Amniotic epithelial cell (primary cell): Measurements from ENCODE around the gene AATK.

ENCODE experiments used
- DNase-seq: peaks from one replicate; pipeline ENCODE4 v3.0.0-alpha.2; 2010; ENCODE audit warnings: low read depth

Gene AATK

GRCh38 chr17:81128338-81128737 is 37.7 kb downstream of the AATK start:
- no peak for DNase-seq

- no peak for DNase-seq
Observed at GRCh38 chr17:81127526-81128177, 38.4 kb downstream of the AATK start.

- no peak for DNase-seq
Observed at GRCh38 chr17:81127133-81127455, 38.9 kb downstream of the AATK start.

- DNase-seq: no peak
Observed at GRCh38 chr17:81126281-81127132, 39.5 kb downstream of the AATK start.

DNA sequence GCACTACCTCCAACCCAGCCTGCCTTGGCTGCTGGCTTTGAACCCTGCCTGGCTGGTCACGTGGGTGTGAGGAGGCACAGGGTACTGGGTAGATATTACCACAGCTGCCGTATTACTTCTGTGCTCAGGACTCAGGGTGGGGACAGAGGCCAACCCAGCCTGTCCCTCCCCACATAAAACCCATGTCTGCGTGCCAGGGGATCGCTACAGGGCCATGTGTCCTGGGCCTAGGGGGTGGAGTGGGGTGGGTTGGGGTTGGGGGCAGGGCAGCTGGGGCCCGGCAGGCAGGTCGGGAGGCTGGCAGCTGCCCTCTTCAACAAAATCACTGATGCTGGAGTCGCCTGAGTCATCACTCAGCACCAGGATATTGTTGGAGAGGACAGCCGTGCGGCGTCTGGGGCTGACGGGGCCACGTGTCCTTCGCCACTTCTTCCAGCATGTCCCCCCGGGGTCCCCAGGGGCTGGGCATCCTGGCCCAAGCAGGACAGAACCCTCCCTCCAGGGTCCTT is 40.4 kb downstream of the AATK start:
- DNase-seq: no peak

DNA sequence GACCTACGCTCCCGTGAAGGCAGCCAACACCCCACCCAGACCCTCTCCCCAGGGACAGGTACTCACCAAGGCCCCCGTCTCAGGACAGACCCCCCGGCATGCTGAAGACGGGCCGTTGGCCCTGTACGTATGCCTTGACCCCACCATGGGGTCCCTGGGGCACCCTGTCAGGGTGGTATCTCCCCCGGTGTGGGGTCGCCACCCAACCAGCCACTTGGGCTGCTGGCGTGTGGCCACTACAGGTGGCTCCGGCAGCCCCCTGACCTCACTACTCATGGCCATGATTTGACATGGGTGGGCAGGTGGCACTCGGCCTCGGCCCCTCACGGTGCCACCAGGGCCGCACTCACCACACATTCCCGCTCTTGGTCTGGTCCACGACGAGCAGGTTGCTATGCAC is 41.6 kb downstream of the AATK start:
- no peak for DNase-seq

DNA sequence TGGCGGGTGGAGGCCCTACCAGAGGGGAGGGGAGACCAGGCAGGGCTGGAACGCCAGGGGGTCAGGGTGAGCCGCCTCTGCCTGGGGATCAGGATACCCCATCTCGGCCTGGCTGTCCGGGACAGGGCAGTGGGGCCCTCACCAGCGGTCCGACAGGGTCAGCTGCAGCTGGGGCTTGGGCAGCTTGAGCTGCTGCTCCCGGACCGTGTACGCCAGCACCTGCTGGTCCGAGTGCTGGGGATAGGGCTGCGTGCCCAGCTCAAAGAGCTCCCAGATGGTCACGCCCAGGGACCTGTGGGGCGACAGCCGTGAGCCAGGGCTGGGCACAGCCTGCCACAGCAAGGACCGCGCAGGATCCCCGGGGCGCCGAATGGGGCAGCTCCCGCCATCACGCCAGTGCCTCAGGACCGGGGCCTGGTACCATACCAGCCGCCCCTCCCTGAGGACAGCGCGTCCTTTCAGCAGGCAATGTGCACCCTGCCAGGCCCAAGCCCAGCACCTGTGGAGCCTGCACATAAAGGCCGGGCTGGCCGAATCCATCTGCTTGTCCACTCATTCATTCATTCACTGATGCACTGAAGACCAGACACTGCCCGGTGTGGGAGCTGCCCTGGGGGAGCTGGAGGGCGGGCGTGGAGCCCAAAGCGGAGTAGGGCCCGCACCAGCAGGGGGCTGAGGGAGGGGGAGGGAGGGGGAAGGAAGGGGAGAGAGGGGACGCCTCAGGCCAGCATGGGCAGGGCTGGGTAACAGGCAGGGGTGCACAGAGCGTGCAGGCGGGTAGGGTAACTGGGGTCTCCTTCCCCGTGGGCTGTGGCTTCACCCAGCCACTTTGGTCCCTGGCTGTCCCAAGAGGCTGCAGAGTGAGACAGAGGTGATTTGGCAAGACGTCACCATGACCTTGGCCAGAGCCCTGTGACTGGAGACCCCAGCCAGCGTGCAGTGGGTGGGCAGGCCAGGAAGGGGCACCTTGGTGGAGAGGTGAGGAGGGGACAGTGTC is 42.7 kb downstream of the AATK start:
- no peak for DNase-seq

GRCh38 chr17:81121841-81122733 is 43.9 kb downstream of the AATK start:
- DNase-seq: no peak

DNA sequence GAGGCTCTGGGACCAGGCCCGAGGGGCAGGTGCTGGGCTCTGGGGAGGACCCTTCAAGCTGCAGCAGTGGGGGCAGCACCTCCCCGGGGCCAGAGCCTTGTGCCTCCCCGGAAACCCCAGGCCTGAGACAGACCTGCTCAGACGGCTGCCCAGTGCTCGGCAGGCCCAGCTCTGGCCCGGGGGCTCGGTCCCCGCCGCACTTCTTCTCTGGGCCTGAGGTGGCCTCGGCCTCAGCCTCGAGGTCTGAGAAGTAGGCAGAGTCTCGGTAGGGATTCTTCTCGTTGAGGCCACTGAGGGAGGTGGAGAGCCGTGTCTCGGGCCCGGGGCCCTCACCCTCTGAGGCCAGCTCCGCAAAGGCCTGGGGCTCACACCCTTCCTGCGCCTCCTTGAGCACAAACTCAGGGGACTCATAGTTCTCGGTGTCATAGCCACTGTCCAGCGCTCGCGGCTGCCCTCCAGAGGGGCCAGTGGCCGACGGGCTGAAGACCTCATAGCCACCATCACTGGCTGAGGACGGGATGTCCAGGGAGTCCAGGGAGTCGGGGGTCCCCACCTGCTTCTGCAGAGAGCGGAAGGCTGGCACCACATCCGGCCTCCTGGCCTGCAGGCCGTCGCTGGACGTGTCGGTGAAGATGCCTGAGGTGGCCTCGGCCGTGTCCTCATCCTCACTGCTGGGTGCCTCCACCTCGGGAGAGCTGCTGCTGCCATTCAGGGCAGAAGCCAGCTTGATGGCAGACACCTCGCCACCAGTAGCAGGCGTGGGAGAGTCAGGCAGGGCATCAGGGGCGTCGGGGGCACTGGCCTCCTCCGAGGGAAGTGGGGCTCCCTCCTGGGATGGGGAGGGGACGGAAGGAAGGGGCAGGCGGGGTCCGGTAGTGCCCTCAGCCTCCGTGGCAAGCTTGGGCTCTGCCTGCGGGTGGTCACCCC is 45.1 kb downstream of the AATK start:
- DNase-seq: no peak

DNA sequence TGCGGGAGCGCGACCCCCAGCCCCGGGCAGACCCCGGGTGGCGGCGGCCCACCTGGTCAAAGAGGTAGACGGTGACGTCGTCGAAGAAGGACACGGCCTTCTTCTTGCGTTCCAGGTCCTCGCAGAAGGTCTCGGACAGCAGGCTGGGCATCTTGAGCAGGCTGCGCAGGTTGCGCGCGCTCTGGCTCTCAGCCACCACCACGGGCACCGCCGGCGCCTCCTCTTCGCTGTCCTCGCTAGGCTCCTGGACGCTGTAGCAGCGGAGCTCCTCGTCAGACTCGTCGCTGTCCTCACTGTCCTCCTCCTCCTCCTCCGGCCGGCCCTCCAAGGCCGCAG is 45.9 kb downstream of the AATK start:
- DNase-seq: no peak

DNA sequence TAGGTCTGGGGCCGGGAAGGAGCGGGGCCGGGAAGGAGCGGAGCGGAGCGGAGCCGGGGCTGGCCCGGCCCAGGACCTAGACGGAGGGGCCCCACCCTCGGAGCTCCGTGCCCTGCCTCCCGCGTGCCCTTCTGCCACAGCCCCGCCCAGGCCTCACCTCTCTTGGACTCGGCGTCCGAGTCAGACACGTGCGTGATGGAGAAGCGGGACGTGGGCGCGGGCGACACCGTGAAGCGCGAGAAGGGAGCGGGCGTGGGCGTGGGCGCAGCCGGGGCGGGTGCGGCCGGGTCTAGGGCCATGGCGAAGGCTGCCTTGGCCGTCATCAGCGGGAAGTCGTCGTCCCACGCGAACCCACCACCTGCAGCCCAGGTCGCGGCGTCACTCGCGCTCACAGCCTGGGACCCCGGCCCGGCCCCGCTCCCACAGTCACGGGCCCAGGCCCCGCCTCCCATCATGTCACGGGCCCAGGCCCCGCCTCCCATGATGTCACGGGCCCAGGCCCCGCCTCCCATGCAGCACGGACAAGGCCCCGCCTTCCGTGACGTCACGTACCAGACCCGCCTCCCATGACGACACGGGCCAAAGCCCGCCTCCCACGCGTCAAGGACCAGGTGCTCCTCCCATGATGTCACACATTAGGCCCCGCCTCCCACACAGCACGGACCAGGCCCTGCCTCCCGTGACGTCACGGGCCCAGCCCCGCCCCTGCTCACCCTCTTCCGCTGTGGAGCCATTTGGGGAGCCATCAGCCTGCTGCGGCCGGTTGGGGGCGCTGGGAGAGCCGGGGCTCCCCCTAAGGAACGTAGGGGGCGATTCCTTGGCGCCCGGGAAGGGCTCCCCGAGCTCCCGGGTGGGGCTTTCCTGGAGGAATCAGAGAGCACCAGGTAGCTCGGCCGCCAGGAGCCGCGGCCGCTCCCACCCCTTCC is 46.5 kb downstream of the AATK start:
- DNase-seq: peak; percentile 94

GRCh38 chr17:81118308-81119221 is 47.5 kb downstream of the AATK start:
- DNase-seq: no peak

GRCh38 chr17:81117672-81118198 is 48.3 kb downstream of the AATK start:
- DNase-seq: no peak

- no peak for DNase-seq
Observed at GRCh38 chr17:81116704-81117103, 49.3 kb downstream of the AATK start.

- no peak for DNase-seq
Observed at GRCh38 chr17:81115749-81116464, 50.1 kb downstream of the AATK start.

DNA sequence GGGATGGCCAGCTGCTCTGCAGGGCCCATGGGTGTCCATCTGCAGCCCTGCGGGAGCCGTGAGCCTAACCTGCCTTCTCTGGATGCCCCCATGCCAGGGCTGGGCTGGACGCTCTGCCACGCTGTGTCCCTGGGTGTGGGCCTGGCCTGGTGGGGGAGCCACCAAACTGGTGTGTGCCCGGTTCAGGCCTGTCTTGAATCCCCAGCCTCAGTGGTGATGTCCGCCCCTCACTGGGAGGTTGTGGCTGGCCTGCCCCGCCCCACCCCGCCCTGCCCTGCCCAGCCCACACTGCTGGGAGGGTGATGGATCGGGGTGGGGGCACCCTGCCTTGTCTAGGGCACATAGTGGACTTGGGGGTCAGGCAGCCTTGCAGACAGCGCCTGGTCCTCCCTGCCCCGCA is 50.8 kb downstream of the AATK start:
- no peak for DNase-seq
